Measurements from ENCODE around the gene YOD1.

- no peak for TF ChIP-seq POLR2A (IDR thresholded peaks at IDR 0.05)
- TF ChIP-seq, protein P1, sequence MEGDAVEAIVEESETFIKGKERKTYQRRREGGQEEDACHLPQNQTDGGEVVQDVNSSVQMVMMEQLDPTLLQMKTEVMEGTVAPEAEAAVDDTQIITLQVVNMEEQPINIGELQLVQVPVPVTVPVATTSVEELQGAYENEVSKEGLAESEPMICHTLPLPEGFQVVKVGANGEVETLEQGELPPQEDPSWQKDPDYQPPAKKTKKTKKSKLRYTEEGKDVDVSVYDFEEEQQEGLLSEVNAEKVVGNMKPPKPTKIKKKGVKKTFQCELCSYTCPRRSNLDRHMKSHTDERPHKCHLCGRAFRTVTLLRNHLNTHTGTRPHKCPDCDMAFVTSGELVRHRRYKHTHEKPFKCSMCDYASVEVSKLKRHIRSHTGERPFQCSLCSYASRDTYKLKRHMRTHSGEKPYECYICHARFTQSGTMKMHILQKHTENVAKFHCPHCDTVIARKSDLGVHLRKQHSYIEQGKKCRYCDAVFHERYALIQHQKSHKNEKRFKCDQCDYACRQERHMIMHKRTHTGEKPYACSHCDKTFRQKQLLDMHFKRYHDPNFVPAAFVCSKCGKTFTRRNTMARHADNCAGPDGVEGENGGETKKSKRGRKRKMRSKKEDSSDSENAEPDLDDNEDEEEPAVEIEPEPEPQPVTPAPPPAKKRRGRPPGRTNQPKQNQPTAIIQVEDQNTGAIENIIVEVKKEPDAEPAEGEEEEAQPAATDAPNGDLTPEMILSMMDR (IDR thresholded peaks at IDR 0.05): no peak
- TF ChIP-seq POLR2AphosphoS5 (IDR thresholded peaks at IDR 0.05): no peak
- TF ChIP-seq EP300 (IDR thresholded peaks at IDR 0.05): no peak
Observed at GRCh38 chr1:206998816-206999215, 52.2 kb downstream of the YOD1 start.

Data from upper lobe of left lung (tissue), 4 donors.